ENCODE data around the gene GDF9.

The GDF9 gene

GRCh38 chr5:132816083-132816482 lies 50.2 kb downstream of the GDF9 start:
- no peak for DNase-seq

- no peak for DNase-seq
Measured at GRCh38 chr5:132815454-132815853, 50.8 kb downstream of the GDF9 start.

GRCh38 chr5:132814503-132815294 lies 51.6 kb downstream of the GDF9 start:
- no peak for DNase-seq

- DNase-seq: peak in 2 of 5 experiments; percentile 32 to 52
Measured at GRCh38 chr5:132813599-132814502, 52.4 kb downstream of the GDF9 start.

- DNase-seq: no peak
Measured at GRCh38 chr5:132812781-132813598, 53.3 kb downstream of the GDF9 start, which contains the start of gene SOWAHA. Gene SOWAHA, plus strand, starts transcription at chr5:132813302. Its CDS starts 320 bp downstream, at chr5:132813622.

- DNase-seq: no peak
Measured at GRCh38 chr5:132812123-132812765, 54.0 kb downstream of the GDF9 start.
